NCI-H510A (cell line): ENCODE data around the gene PPP1R15B.

Experiments
- DNase-seq: peaks from one replicate; lab custom pipeline; 2025; lab: John Stamatoyannopoulos, UW

Gene PPP1R15B

GRCh38 chr1:204420039-204421004 lies 8.7 kb upstream of the PPP1R15B start:
- no peak for DNase-seq

- DNase-seq: no peak
These were observed 7.4 kb upstream of the PPP1R15B start for GRCh38 chr1:204419064-204419403.

- DNase-seq: no peak
These were observed 6.8 kb upstream of the PPP1R15B start for GRCh38 chr1:204418174-204419063.

- DNase-seq: no peak
These were observed 5.7 kb upstream of the PPP1R15B start for GRCh38 chr1:204417074-204417997.

GRCh38 chr1:204416589-204417073 lies 5.0 kb upstream of the PPP1R15B start:
- no peak for DNase-seq

GRCh38 chr1:204415351-204415750 lies 3.7 kb upstream of the PPP1R15B start:
- DNase-seq: no peak

GRCh38 chr1:204414016-204414415 lies 2.4 kb upstream of the PPP1R15B start:
- no peak for DNase-seq

- DNase-seq: no peak
These were observed 1.5 kb upstream of the PPP1R15B start for GRCh38 chr1:204413170-204413535.

- no peak for DNase-seq
These were observed 748 bp downstream of the PPP1R15B start for GRCh38 chr1:204410688-204411450.

- no peak for DNase-seq
These were observed 1.6 kb downstream of the PPP1R15B start for GRCh38 chr1:204409836-204410687.

- no peak for DNase-seq
These were observed 2.5 kb downstream of the PPP1R15B start for GRCh38 chr1:204409123-204409522.

GRCh38 chr1:204408602-204409001 lies 3.0 kb downstream of the PPP1R15B start:
- DNase-seq: no peak

- DNase-seq: no peak
These were observed 3.5 kb downstream of the PPP1R15B start for GRCh38 chr1:204408074-204408507.

- DNase-seq: no peak
These were observed 4.2 kb downstream of the PPP1R15B start for GRCh38 chr1:204407295-204407971.

GRCh38 chr1:204406621-204407020 lies 5.0 kb downstream of the PPP1R15B start:
- DNase-seq: no peak

- DNase-seq: no peak
These were observed 5.6 kb downstream of the PPP1R15B start for GRCh38 chr1:204405988-204406387.

- no peak for DNase-seq
These were observed 7.0 kb downstream of the PPP1R15B start for GRCh38 chr1:204404629-204405028.

- DNase-seq: no peak
These were observed 9.2 kb downstream of the PPP1R15B start for GRCh38 chr1:204402391-204402790.

GRCh38 chr1:204401730-204402129 lies 9.9 kb downstream of the PPP1R15B start:
- no peak for DNase-seq
